LNCaP clone FGC (cell line): ENCODE data around the gene MAP3K6.

Experiments
- DNase-seq: peaks from one replicate; pipeline ENCODE4 v3.0.0-alpha.2; 2011; ENCODE audit warnings: low read depth
- H3K4me3 ChIP-seq: 2 replicates; pipeline ENCODE4 v1.5.1; 2011; ENCODE audit warnings: mild to moderate bottlenecking, low read depth, low read length, control low read depth
- TF ChIP-seq, protein P1 (sequence below): IDR thresholded peaks from 2 replicates; pipeline ENCODE4 v1.5.1; 2012; ENCODE audit warnings: mild to moderate bottlenecking; ENCODE audit not compliant: control insufficient read depth, insufficient read depth; ENCODE audit errors: extremely low read depth

The MAP3K6 gene

DNA sequence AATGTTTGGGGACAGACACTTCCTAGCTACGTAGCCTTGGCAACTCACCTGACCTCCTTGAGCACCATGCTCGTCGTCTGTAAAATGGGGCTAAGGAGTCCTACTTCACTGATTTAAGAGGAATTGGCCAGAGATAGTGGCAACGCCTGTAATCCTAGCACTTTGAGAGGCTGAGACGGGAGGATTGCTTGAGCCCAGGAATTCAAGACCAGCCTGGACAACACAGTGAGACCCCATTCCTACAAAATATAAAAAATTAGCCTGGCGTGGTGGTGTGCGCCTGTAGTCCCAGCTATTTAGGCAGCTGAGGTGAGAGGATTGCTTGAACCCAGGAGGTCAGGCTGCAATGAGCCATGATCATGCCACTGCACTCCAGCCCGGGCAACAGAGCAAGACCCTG, 20.4 kb downstream of the MAP3K6 start:
- H3K4me3 ChIP-seq = no peak overlapping the region
- TF ChIP-seq, protein P1, sequence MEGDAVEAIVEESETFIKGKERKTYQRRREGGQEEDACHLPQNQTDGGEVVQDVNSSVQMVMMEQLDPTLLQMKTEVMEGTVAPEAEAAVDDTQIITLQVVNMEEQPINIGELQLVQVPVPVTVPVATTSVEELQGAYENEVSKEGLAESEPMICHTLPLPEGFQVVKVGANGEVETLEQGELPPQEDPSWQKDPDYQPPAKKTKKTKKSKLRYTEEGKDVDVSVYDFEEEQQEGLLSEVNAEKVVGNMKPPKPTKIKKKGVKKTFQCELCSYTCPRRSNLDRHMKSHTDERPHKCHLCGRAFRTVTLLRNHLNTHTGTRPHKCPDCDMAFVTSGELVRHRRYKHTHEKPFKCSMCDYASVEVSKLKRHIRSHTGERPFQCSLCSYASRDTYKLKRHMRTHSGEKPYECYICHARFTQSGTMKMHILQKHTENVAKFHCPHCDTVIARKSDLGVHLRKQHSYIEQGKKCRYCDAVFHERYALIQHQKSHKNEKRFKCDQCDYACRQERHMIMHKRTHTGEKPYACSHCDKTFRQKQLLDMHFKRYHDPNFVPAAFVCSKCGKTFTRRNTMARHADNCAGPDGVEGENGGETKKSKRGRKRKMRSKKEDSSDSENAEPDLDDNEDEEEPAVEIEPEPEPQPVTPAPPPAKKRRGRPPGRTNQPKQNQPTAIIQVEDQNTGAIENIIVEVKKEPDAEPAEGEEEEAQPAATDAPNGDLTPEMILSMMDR = no peak
- DNase-seq = no peak

DNA sequence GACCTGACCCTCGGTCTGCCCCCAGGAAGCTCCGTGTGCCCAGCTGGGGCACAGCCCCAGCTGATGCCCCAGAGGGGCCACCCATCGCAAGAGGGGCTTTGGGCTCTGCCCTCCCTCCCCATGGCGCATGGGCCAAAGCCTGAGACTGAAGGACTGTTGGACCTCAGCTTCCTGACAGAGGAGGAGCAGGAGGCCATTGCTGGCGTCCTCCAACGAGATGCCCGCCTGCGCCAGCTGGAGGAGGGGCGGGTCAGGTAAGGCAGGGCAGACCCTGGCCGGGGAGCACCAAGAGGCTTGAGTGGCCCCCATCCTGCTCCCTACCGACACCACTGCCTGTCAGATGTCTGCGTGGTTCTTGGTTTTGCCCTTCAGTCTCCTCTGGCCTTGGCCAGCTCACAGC, 21.5 kb downstream of the MAP3K6 start:
- TF ChIP-seq, protein P1 = no peak
- DNase-seq = no peak
- no peak overlapping the region for H3K4me3 ChIP-seq

DNA sequence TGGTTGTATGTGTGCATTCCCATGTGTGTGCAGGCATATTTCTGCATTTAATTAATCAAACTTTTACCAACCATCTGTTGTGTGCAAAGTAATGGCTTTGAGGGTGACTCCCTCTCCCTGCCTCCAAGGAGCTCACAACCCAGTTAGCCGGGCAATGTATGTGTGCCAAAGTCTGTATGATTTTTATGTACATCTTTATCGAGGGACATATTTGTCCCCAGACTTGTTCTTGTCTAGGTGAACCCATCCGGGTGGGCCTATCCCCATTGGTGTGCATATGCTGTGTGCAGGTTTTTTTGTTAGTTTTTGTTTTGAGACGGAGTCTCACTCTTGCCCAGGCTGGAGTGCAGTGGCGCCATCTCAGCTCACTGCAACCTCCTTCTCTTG, 23.1 kb downstream of the MAP3K6 start:
- peak overlapping the region; percentile 66 for H3K4me3 ChIP-seq
- no peak for DNase-seq
- TF ChIP-seq, protein P1 = no peak

DNA sequence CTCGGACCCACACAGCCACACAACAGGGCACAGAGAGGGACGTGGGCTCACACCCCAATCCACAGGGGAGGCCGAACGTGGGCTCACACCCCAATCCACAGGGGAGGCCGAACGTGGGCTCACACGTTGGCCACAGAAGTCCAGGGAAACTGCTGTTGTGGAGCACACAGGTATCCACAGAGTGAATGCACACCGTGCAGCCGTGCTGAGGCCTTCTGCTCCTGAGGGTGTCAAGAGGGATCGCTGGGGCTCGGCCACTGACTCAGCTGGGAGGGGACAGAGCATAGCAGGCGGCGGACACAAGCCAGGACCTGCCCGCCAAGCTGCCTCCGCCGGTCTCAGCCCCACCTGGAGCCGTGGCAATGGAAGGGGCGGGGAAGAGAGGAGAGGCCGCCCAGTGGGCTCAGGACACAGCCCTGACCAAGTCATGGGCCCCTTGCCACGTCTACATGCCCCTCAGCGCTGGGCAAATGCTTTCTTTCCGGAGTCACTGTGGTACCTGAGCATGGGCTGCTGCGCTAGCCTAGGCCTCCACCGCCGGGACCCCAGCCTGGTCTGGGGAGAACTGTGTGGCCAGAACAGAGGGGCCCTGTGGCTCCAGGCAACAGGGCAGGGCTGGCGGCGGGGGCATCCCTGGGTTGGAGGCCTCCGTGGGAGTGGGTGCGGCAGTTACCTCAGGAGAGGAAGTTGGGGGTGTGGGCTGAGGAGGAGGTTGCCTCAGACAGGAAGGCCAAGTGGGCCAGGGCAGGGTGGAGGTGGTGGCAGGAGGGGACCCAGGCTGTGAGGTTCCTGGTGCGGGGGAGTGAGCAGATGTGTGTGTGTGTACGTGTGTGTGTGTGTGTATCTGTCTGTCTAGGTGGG, 23.8 kb downstream of the MAP3K6 start:
- DNase-seq = no peak

DNA sequence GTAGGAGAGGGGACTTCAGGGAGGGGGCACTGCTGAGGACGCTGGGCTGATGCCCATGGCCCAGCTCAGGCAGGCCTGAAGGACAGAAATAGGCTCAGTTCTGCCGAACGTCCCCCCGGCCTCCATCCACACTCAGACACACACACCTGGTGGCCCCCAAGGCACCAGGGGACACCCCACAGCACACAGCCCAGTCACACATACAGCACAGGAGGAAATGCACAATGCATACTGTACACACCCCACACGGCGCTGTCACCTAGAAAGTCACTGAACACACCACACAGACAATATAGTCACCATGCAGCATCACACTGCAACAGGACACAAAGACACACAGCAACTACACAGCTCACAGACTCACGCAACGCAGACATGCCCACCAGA, 24.4 kb downstream of the MAP3K6 start:
- DNase-seq = no peak
- TF ChIP-seq, protein P1 = no peak
- H3K4me3 ChIP-seq = peak overlapping the region; percentile 66

More for the DNA sequence above, 23.8 kb downstream of the MAP3K6 start:
- TF ChIP-seq, protein P1 = no peak
- peak overlapping the region; percentile 66 for H3K4me3 ChIP-seq

DNA sequence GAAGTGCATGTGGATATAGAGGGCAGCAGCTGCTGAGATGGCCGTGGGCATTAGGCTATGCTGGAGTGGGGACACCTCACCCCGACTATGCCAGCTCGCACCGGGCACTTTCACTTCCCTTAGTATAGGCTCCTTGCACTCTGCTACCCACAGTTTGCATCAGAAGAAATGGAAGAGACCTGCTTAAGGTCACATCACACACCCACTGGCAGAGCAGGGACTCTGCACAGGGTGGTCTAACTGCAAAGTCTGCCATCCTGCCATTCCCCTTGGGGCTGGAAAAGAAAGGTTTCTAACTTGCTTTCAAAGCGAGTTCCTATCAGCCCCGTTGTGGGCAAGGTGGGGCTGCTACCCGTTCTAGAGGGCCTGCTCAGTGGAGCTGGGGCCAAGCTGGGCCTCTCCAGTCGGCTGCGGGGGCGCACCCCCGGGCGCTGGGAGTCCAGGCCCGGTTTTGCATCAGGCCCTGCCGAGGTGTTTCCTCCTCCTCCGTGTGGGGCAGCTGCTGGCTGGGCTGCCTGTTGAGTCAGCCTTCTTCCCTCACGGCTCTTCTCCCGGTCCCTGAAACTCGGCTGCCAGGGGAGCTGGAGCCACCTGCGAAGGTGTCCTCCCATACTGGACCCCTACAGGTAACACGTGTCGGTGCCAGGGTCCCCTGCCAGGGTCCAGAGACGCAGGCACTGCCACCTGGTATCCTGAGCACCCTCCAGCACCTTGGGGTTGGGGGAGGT, 25.1 kb downstream of the MAP3K6 start, which contains the start of gene SYTL1:
TSS of gene SYTL1 (plus strand) at position 498 of the 728 bp plus-strand sequence. CDS start 3,313 bp downstream, outside the sequence.
- TF ChIP-seq, protein P1 = no peak
- DNase-seq = no peak
- H3K4me3 ChIP-seq = peak within 1 kb of the TSS; percentile 66
